ENCODE data around the gene LRP5.

Gene LRP5

DNA sequence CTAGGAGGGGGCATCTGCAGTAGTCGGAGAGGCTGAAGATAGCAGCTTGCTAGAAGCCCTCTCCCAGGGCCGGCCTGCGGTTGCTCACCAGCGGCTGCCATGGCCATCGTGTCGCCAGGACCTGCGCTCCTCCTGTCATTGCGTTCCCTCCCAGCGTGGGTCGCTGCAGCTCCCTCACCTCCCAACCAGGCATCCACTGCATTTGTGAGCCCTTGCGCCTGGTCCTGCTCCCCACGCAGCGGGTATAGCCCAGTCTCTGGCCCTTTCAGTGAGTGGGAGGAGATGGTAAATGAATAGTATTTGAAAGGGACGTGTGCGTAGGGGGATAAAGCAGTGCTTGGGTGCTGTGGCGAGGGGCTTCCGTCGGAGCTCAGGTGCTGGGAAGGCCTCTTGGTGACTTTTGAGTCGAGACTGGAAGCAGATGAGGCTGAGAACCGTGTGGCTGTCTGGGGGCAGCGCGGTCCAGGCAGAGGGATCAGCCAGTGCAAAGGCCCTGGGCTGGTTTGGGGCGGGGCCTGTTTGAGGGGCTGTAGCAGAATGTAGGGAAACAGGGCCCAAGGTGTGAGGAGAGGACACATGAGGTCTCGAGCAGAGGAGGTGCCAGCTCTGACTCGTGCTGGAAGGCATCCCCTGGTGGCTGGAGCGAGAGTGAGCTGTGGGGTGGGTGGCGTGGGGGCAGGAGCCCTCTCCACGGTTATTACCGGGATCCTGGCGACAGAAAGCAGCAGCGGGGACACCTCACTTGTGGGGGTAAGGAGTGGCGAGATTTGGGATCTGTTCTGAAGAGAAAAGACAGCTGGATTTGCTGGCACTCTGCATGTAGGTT is 39.3 kb downstream of the LRP5 start:
- TF ChIP-seq, protein P1, sequence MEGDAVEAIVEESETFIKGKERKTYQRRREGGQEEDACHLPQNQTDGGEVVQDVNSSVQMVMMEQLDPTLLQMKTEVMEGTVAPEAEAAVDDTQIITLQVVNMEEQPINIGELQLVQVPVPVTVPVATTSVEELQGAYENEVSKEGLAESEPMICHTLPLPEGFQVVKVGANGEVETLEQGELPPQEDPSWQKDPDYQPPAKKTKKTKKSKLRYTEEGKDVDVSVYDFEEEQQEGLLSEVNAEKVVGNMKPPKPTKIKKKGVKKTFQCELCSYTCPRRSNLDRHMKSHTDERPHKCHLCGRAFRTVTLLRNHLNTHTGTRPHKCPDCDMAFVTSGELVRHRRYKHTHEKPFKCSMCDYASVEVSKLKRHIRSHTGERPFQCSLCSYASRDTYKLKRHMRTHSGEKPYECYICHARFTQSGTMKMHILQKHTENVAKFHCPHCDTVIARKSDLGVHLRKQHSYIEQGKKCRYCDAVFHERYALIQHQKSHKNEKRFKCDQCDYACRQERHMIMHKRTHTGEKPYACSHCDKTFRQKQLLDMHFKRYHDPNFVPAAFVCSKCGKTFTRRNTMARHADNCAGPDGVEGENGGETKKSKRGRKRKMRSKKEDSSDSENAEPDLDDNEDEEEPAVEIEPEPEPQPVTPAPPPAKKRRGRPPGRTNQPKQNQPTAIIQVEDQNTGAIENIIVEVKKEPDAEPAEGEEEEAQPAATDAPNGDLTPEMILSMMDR (IDR thresholded peaks at IDR 0.05; ENCODE audit: low read depth, low read length, missing control alignments), result no peak
- no peak overlapping the region for H3K4me3 ChIP-seq (replicated peaks; ENCODE audit: low read depth, low read length)
- DNase-seq (ENCODE audit: extremely low read depth, low read depth), result no peak

- DNase-seq (ENCODE audit: extremely low read depth, low read depth), result no peak
- H3K4me3 ChIP-seq (replicated peaks; ENCODE audit: low read depth, low read length), result no peak overlapping the region
- TF ChIP-seq, protein P1 (IDR thresholded peaks at IDR 0.05; ENCODE audit: low read depth, low read length, missing control alignments), result no peak
Measured at GRCh38 chr11:68352591-68352990, 40.2 kb downstream of the LRP5 start.

DNA sequence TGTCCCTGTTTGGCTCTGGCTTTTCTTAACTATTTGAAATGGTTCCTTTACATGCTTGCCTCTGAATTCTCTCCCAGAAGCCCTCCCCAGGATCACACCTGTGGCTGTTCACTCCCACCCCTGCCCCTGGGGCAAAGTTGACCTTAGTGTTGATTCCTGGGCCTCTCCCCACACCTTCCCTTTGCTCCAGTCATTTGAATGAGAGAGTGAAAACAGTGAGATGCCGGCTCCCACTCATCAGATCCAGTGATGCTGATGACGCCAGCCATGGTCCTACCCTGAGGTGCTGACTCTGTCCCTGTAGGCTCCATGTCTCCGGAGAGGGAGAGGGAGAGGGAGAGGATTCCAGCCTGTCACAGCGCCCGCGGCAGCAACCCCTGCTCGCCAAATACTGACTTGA is 40.7 kb downstream of the LRP5 start:
- DNase-seq (ENCODE audit: extremely low read depth, low read depth), result no peak
- TF ChIP-seq, protein P1 (IDR thresholded peaks at IDR 0.05; ENCODE audit: low read depth, low read length, missing control alignments), result no peak
- H3K4me3 ChIP-seq (replicated peaks; ENCODE audit: low read depth, low read length), result no peak overlapping the region

- no peak for DNase-seq (ENCODE audit: extremely low read depth, low read depth)
- TF ChIP-seq, protein P1 (IDR thresholded peaks at IDR 0.05; ENCODE audit: low read depth, low read length, missing control alignments), result no peak
Measured at GRCh38 chr11:68353669-68354068, 41.3 kb downstream of the LRP5 start.

DNA sequence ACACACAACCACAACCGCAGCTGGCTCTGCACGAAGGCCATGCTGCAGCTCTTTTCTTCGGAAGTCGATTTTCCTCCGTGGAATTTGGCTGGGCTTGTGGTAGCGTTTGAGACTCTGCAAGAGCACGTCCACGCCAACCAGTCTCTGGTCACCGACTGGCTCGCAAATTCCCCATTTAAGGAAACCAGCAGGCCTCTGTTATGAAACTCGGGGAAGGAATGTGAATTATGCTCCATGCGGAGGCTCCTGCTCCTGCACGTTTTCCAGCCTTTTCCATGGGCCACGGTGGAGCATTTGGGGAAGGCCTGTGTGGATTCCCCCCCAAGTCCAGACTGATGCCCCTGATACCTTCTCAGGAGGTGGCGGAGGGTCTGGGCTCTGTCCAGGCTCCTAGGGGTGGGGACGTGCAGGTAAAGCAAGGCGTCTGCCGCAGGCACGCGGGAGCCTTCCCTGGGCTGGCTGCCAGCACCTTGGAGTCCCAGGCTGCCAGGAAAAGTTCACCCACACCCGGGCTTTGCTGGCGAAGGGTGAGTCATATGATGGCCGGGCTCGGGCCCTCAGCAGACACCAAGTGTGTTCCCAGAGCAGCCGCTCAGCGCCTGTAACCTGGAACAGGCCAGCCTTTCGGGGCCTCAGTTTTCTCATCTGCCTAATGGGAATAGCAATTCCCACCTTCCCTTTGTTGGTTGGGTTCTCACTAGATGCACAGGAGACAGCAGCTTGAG is 41.9 kb downstream of the LRP5 start:
- peak; percentile 63 for DNase-seq (ENCODE audit: extremely low read depth, low read depth)
- TF ChIP-seq, protein P1 (IDR thresholded peaks at IDR 0.05; ENCODE audit: low read depth, low read length, missing control alignments), result no peak
- H3K4me3 ChIP-seq (replicated peaks; ENCODE audit: low read depth, low read length), result no peak overlapping the region

More at GRCh38 chr11:68353669-68354068, 41.3 kb downstream of the LRP5 start:
- no peak overlapping the region for H3K4me3 ChIP-seq (replicated peaks; ENCODE audit: low read depth, low read length)

DNA sequence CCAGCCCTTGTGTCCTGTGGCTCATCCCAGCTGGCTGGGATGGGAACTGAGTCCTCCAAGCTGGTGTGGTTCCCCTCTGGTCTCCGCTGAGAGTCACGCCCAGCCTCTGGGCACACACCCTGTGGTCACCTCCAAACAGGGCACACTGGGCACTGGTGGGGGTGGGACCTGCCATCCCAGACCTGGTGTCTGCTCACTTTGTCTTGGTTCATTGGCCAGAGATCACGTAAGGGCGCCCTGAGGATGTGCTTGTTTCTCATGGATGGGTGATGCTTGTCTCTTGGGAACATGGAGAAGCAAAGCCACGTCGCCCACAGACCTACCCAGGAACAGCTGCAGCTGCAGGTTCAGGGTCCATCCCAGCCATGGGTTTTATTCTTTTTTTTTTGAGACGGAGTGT is 43.1 kb downstream of the LRP5 start:
- no peak overlapping the region for H3K4me3 ChIP-seq (replicated peaks; ENCODE audit: low read depth, low read length)
- DNase-seq (ENCODE audit: extremely low read depth, low read depth), result no peak
- TF ChIP-seq, protein P1 (IDR thresholded peaks at IDR 0.05; ENCODE audit: low read depth, low read length, missing control alignments), result no peak
